Activated CD8-positive, alpha-beta memory T cell treated with anti-CD3 and anti-CD28 coated beads, Interleukin-2, amount 50 U/mL, for 24 hours (primary cell): ENCODE results near the gene HOXD1.

Experiments
- DNase-seq: peaks from one replicate; pipeline ENCODE4 v3.0.0-alpha.2; 2020; ENCODE audit errors: extremely low read depth

Gene HOXD1

DNA sequence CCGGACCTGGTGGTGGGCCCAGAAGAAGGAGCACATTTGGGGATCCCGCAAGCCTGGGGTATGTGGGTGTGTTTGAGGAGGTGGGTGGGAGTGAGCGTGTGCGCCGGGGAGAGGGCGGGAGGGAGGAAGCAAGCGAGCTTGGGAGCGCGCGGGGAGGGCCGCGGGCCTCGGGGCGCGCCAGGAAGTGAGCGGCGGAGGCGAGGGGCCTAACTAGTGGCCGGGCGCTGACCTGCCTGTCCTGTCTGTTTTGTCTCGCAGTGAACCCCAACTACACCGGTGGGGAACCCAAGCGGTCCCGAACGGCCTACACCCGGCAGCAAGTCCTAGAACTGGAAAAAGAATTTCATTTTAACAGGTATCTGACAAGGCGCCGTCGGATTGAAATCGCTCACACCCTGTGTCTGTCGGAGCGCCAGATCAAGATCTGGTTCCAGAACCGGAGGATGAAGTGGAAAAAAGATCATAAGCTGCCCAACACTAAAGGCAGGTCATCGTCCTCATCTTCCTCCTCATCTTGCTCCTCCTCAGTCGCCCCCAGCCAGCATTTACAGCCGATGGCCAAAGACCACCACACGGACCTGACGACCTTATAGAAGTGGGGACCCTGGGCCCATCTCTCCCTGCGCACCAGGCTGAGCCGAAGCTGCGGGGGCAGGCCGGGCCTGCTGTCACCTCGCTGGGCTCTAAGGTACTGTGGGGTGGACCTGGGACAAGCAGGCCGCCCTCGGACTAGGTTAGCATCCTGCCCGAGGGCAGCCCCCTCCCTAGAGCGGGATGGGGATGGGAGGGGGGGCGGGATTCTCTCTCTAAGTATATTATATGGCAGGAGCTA lies 35.9 kb upstream of the HOXD1 start:
- DNase-seq: no peak

- DNase-seq: no peak
Observed at GRCh38 chr2:176154576-176155252, 33.8 kb upstream of the HOXD1 start.

GRCh38 chr2:176155356-176156044 lies 33.0 kb upstream of the HOXD1 start:
- no peak for DNase-seq

DNA sequence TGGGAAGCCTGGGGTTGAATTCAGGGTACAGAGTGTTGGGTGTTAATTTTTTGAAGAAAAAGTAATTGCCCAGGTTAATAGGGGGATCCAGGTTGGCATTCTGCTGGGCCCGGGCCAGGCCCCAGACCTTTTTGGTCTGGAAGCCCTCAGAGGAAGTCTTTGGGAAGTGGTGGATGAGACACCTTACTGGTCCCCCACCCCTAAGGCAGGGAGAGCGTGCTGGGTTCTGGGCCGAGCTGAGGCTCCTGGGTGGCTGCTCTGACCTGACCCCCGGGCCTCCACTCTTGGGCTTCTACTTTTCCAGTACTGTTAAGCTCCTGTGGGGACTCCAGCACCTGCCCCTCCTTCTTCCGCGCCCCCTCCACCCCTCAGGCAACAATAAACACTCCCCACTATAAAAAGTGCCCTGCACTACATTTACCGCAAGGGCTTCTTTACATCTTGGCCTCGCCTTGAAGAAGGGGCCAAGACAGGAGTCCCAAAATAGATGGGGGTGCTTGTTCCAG lies 32.1 kb upstream of the HOXD1 start:
- DNase-seq: no peak

DNA sequence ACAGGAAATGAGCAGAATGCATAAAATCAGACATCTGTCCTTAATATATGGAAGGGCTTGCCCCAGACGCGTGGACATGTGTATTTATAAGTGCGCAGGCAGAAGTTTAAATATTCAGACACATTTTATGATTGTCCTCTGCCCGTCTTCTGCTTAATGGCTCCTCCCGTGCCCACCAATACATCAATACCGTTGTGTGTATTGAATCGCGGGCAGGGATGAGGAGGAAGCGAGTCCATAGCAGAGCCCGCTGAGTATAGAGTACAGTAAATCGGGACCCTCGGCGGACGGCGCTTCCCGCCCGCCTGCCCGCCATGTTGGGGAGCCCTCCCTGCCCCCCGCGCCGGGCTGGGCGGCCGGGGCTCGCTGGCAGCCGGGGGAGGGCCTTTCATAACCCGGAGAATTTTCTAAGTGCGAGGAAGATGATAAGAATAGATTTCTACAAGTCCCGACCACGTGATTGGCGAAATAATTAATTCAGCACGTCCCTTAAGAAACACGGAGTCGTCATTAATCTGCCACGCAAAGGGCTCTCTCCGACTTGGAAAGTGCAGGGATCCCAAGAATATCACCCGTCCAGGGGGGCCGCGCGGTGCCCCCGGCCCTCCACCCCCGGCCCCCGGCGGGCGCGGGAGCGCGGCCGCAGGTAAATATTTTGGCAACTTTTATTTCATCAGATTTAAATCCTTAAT lies 31.5 kb upstream of the HOXD1 start, which contains the start of gene HOXD3:
HOXD3 (plus strand) TSS at position 501 of the 692 bp plus-strand sequence. CDS start 11,808 bp downstream, outside the sequence.
- no peak for DNase-seq

DNA sequence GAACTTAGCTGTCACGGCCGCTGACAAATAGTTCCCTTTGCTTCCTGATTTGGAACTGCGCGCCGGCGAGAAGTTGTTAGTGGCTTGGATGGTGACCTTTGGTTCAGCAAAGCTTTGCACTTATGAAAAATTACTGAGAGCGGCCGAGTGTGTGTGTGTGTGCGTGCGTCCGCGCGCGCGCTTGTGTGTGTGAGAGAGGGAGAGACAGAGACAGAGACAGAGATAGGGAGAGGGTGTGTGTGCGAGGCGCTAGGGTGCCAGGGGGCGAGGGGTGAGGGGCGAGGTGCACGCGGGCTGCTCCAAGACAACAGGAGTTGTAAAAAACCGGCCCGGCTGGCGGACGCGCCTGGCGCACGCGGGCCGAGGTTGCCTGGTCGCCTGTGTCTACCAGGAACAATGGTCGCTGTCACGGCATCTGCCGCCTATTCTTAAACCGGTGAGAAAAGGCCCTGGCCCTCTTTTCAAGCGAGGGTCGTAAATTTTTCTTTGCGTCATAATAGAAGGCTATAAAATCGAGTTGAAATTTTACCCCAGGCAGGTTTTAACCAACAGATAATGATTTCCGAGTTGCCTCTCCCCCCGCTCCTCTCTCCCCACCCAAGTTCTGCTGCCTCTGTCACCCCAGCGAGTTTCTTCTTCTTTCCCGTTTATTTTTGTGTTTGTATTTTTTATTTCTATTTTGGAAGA lies 30.8 kb upstream of the HOXD1 start:
- no peak for DNase-seq

DNA sequence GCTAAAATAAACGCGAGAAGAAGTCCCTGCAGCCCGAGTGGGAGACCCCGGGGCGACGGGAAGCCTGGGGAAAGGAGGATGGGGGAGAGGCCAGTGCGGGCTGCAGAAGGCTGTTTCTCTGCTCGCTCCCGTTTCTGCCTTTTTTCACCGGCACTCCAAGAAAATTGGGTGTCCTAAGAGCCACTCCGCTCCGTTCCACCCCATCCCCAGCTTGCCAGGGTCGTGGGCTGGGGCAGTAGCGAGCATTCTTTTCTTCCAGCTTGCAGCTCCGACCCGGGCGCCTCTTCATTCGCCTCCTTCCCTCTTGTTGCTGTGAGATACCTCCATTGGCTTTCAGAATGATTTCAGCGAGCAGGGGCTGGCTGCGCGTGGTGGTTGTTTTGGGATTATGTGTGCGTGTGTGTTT lies 30.3 kb upstream of the HOXD1 start:
- DNase-seq: no peak

DNA sequence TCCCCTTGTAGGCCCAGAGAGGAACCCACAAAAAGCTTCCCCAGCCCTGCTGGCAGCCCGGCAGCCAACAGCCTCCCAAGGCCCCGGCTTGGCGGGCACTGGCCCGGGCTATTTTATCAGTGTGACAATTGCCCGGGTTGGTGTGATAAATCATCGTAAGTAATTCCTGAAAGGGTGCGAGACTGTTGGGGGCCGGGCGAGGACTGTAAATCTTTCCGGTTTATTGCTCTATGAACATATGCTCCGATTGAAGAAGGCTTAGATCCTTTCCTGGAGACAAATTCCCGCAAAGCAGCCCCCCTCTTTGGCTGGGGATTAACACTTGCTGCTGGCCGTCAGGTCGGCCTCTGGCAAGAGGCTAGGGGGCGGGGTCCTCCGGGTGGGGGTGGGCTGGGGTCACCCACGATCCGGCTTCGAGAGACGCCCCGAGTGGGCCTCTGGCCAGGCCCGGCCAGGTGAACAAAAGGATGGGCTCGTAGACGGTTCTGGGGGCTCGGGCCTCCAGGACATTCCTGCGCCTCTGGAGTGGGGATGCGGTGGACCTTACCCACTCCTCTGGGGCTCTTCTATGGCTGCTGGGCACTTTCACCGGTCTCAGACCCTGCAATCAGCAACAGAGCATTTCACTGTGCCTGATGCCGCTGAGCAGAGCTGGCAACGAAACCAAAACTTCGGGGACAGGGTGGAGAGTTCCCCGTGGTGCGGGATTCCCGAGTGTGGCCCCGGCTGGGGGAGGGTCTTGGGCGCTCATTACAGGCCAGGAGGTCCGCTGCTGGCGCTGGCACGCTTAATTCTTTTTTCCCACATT lies 29.4 kb upstream of the HOXD1 start:
- DNase-seq: no peak

DNA sequence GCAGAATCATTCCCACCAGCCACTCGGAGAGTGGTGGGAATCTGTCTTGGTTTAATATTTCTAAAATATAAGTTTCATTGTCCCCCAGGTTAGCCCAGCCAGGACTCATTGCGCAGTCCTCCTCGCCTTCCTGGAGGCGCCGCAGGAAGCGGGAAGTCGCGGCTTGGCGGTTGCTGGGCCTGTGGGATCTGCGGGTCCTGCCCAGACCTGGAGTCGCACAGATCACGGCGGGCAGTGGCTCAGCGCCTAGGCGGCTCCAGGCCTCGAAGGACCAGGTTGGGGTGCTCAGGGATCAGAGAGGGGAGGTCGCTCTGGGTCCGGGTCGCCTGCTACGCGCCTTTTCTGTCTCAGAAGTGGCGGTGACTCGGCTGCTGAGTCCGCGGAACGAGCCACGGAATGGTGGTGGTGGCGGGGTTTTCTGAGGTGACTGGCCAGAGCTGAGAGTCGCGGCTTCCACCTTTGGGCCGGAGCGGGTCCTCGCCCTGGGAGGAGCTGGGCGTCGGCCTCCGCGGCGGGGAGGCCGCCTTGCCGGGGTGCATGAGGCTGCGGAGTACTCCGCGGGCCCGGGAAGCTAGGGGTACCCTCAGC lies 28.7 kb upstream of the HOXD1 start:
- no peak for DNase-seq

GRCh38 chr2:176160251-176160985 lies 28.1 kb upstream of the HOXD1 start:
- DNase-seq: no peak

DNA sequence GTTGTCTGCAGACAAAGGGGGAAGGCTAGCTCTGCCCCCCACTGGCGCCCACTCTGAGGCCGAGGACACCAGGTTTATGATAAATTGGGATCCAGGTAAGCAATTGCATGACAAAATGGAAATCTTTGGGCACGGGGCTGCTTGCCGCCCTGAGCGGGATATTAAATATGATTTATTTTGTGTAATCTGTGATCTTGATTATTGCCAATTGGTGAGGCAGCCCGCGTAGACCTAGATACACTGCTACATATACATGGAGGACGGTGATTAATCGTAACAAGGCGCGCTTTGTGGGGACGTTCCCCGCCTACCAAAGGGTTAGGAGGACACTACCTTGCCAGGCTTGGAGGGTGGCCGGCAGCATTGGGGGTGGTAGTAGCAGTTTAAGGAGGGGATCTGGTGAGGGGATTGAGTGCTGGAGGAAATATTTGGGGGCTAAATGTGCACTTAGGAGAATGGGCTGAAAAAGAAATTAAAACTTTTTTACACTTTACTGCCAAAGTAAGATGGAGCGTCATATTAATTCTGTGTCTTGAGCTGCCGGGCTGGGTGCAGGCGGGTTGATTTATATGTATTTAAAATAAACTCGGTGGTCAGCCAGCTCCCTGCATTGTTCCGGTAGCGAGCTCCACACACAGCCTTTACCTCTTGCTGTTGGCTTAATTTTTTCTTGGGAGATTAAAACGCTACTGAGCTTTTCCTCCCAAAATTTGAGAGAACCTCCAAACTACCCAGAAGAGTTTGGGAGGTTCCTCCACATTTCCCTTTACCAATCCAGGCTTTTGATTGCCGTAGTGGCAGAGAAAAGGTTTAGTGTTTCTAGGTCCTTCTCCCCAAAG lies 27.3 kb upstream of the HOXD1 start:
- DNase-seq: no peak

DNA sequence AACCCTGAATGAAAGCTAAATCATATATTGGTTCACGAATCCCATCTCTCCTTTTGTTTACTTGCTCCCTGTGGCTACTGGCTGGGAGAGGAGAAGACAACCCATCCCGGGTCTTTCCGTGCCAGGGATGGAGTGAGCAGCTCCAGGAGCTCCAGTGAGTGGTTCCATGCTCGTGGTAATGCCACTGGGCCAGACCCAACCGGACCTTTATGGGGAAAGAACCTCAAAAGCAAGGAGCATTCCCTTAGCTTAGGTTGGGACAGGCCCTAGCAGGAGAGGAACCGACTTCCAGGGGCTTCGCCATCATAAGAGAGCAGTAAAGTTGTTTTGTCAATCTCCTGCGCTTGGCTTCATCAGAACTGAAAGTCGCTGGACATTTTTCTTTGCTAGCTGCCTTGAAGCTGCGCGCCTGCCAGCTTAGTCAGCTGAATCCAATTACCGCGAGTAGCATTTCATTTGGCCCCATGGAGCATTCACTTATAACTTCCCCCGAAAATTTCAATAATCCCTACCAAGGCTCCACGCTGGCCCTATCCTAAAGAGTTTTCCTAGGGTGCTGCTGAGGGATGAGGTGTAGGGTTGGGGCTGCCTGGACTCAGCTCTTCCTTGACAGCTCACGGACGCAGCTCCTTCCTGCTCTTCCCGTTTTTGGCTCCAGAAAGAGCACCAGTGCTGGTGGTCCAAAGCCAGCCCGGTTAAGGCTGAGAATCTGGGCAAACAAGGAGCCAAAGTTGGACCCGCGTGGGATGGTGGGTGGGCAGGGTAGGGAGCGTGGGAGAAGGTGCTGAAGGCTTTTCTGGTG lies 26.4 kb upstream of the HOXD1 start:
- DNase-seq: no peak

DNA sequence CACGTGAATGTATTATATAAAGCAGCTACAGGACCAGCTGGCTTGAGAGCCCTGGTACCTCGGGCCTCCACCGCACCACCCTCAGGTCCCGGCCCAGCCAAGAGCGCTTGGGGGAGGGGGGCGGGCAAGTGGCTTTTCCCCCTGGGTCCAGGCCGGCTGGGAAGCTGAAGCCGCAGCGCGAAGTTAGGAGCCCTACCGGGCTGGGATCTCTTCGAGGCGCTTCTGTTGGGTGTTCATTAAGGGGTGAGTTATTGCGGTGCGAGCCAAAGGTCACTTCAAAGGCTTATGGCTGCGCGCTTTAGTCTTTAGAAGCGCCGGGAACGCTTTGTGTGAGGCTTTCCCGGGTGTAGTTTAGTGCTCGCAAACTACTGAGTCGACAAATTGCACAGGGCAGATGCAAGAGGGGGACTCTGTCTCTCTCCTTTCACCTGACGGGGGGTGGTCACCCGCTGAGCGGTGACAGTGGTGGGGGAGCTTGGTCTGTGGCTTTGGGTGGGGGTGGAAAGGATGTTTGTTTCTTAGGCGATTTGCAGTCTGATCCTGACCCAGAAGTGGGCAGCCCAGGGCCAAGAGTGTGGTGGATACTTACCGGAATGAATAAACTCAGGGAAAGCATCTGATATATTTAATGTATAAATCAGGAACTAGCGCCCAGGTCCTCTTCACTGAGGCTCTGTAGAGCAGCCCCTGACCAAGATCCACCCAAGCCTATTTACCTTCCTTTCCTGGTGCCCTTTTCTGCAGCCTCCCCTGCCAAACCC lies 25.4 kb upstream of the HOXD1 start:
- no peak for DNase-seq

DNA sequence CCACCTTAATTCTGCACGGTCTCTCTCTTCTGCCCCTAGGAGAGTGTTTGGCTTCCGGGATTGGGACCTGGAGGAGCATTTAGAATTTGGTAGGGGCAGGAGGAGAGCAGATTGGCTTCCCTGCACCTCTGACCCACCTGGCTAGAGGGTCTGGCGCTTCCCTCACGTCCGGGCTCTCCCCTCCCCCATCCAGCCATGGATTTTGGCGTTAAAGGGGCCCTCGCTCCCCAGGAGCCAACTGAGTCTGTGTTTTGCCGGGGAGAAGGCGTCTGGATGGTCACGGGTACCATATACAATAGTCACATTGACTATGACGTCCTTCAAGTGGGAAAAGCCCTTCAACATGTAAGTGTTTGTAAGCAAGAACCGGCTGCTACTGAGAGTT lies 24.8 kb upstream of the HOXD1 start:
- DNase-seq: no peak

GRCh38 chr2:176164201-176164600 lies 24.3 kb upstream of the HOXD1 start:
- DNase-seq: no peak

GRCh38 chr2:176164611-176165369 lies 23.7 kb upstream of the HOXD1 start:
- DNase-seq: no peak
